SJSA1 (cell line): Measurements from ENCODE around the gene FRZB. TPM values are rescaled to one million over a fixed set of nuclear protein-coding genes. Genes with fewer than 3 reads are reported as not detected.
"Not testable (repeated sequence)": the region's sequence is repeated elsewhere in the genome, so short reads cannot be mapped to it uniquely, and the experiment has no call there.

Source experiments
- DNase-seq, 2 experiments: peaks; one replicate each; pipeline ENCODE4 v3.0.0-alpha.2; 2015 to 2020; ENCODE audit warnings: low spot score in 2 of 2, low read depth in 1 of 2
- H3K27ac ChIP-seq: fragments of 250-450 bp; sonication (Bioruptor Pico); 2 replicates; pipeline ENCODE4 v1.5.1; 2020; ENCODE audit warnings: mild to moderate bottlenecking, moderate library complexity
- H3K27me3 ChIP-seq: fragments of 250-450 bp; sonication (Bioruptor Pico); replicated peaks from 2 replicates; pipeline ENCODE4 v1.5.1; 2020; ENCODE audit warnings: mild to moderate bottlenecking, moderate library complexity
- H3K36me3 ChIP-seq: fragments of 250-450 bp; sonication (Bioruptor Pico); 2 replicates; pipeline ENCODE4 v1.5.1; 2020; ENCODE audit warnings: mild to moderate bottlenecking
- H3K4me1 ChIP-seq: fragments of 250-450 bp; sonication (Bioruptor Pico); replicated peaks from 2 replicates; pipeline ENCODE4 v1.6.1; 2021; ENCODE audit warnings: mild to moderate bottlenecking
- H3K4me3 ChIP-seq: fragments of 250-450 bp; sonication (Bioruptor Pico); 2 replicates; pipeline ENCODE4 v1.5.1; 2020; ENCODE audit warnings: mild to moderate bottlenecking
- H3K9me3 ChIP-seq: fragments of 250-450 bp; sonication (Bioruptor Pico); replicated peaks from 2 replicates; pipeline ENCODE4 v1.5.1; 2020; ENCODE audit warnings: mild to moderate bottlenecking
- total RNA-seq: library from RNA; depleted of rRNA; stranded (reverse); fragments of >200 nt; shearing (Covaris generic); gene quantifications from 2 replicates; pipeline ENCODE4 v1.2.3, GENCODE V29; 2014

Gene FRZB
- total RNA-seq, 1 experiment from 2014 or later, result 0.03 TPM

DNA sequence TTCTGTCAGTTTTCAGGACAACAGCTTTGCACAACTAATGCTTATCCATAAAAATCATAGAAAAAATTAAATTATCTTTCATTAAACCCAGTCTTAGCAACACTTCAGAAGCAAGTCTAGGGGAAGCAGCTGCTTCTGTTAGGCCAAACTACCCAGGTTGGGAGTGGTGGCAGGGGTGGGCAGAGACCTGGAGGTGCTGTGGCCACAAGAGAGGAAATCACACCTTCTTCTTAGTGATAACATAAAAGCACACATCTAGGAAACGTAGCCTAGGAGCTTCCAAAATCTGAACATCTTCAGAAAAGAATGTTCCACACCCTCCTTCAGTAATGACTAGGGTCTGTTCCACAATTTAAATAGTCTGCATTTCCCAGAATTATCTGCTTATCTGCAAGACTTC, 32.3 kb upstream of the FRZB start:
- H3K4me3 ChIP-seq, result no peak overlapping the region
- H3K27me3 ChIP-seq, result no peaks in the 10 kb centered on the region
- 0 out of 2 replicates have a peak, but pooled peaks cover 2% of the 10 kb centered on the region for H3K9me3 ChIP-seq
- no peak for DNase-seq
- no peak overlapping the region for H3K27ac ChIP-seq
- H3K4me1 ChIP-seq, result no peaks in the 10 kb centered on the region
- H3K36me3 ChIP-seq, result no peaks in the 10 kb centered on the region

- H3K4me3 ChIP-seq, result no peak overlapping the region
- DNase-seq, result no peak
- no peaks in the 10 kb centered on the region for H3K4me1 ChIP-seq
- no peaks in the 10 kb centered on the region for H3K36me3 ChIP-seq
- H3K9me3 ChIP-seq, result 0 out of 2 replicates have a peak, but pooled peaks cover 2% of the 10 kb centered on the region
- H3K27me3 ChIP-seq, result no peaks in the 10 kb centered on the region
- no peak overlapping the region for H3K27ac ChIP-seq
Measured at GRCh38 chr2:182897137-182897536, 30.7 kb upstream of the FRZB start.

GRCh38 chr2:182895798-182896197, 29.4 kb upstream of the FRZB start:
- no peaks in the 10 kb centered on the region for H3K4me1 ChIP-seq
- no peak overlapping the region for H3K27ac ChIP-seq
- H3K4me3 ChIP-seq, result no peak overlapping the region
- H3K27me3 ChIP-seq, result no peaks in the 10 kb centered on the region
- 0 out of 2 replicates have a peak, but pooled peaks cover 2% of the 10 kb centered on the region for H3K9me3 ChIP-seq
- no peak for DNase-seq
- H3K36me3 ChIP-seq, result no peaks in the 10 kb centered on the region

DNA sequence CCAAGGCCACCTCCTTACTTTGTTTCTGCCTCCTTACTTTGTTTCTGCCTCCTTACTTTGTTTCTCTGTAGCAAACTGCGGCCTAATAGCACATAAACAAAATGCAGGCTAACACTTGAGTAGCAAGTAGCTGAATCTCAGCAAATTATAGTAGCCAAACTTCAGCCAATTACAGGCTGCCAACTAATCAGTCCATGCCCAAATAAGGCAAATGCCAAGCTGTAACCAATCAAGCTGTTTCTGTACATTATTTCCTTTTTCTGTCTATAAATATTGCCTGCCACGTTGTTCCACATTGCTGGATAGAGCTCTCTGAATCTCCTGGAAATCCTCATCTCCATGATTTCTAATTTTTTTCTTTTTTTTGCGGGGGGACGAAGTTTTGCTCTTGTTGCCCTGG, 28.7 kb upstream of the FRZB start:
- Histone ChIP-seq H3K36me3 (no peaks in the 10 kb centered on the region), H3K27me3 (no peaks in the 10 kb centered on the region), H3K27ac (no peak overlapping the region), H3K4me3 (no peak overlapping the region), H3K4me1 (no peaks in the 10 kb centered on the region), H3K9me3 (0 out of 2 replicates have a peak, but pooled peaks cover 2% of the 10 kb centered on the region)
- DNase-seq, result no peak

GRCh38 chr2:182894174-182894573, 27.7 kb upstream of the FRZB start:
- Histone ChIP-seq H3K4me1 (no peaks in the 10 kb centered on the region), H3K36me3 (no peaks in the 10 kb centered on the region), H3K27me3 (no peaks in the 10 kb centered on the region), H3K4me3 (no peak overlapping the region), H3K27ac (no peak overlapping the region), H3K9me3 (0 out of 2 replicates have a peak, but pooled peaks cover 2% of the 10 kb centered on the region)
- DNase-seq, result no peak

- H3K27ac ChIP-seq, result no peak overlapping the region
- no peaks in the 10 kb centered on the region for H3K36me3 ChIP-seq
- 0 out of 2 replicates have a peak, but pooled peaks cover 2% of the 10 kb centered on the region for H3K9me3 ChIP-seq
- no peaks in the 10 kb centered on the region for H3K27me3 ChIP-seq
- no peaks in the 10 kb centered on the region for H3K4me1 ChIP-seq
- no peak for DNase-seq
- H3K4me3 ChIP-seq, result no peak overlapping the region
Measured at GRCh38 chr2:182893666-182894065, 27.2 kb upstream of the FRZB start.

GRCh38 chr2:182893035-182893434, 26.6 kb upstream of the FRZB start:
- not testable (repeated sequence) for H3K4me1 ChIP-seq, DNase-seq, H3K27me3 ChIP-seq, H3K4me3 ChIP-seq, H3K36me3 ChIP-seq, H3K27ac ChIP-seq, H3K9me3 ChIP-seq

DNA sequence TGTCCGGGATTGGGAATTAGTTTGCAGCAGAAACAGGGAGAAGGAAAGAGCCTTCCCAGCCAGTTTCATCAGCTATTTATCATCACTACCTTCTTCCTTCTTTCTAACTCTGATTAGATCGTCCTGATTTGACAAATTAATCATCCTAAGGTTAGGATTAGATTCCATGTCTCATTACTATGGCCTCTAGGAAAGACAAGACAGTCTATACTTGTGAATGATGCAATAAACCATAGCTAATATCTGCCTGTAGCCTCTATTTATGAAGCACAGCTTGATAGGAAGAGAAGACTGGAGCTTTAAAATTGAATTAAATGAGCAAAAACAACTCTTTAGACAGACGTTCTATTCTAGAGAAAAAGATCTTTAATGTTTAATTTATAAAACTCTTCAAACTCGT, 25.2 kb upstream of the FRZB start:
- Histone ChIP-seq H3K4me3 (no peak overlapping the region), H3K27ac (no peak overlapping the region), H3K27me3 (no peaks in the 10 kb centered on the region), H3K36me3 (no peaks in the 10 kb centered on the region), H3K4me1 (no peaks in the 10 kb centered on the region), H3K9me3 (0 out of 2 replicates have a peak, but pooled peaks cover under 1% of the 10 kb centered on the region)
- no peak for DNase-seq

DNA sequence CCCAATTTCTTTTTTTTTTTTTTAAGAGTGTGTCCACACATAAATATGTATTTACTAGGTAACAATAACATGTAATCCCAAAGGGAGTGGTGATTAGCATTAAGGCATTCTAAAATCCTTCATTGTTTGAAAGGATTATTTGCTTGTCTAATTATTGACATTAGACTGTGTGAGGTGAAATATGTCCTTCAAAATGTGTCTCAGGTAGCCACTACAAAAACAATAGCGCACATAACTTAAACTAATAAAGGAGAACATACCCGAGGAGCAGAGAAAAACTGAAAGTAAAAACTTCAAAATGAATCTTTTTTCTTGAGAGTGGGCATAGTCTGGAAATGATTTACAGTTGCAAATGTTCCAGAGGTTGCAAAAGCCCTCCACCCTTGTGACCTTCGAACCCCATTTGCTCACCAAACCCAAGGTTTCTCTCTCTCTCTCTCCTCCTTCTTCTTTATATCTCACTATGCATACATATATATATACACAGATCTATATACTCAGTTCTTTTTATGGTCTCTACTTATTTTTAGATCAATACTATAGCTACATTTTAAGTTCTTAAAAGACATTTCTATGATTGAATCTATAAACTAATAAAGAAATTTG, 24.4 kb upstream of the FRZB start:
- Histone ChIP-seq H3K27me3 (no peaks in the 10 kb centered on the region), H3K4me3 (no peak overlapping the region), H3K27ac (no peak overlapping the region), H3K9me3 (no peaks in the 10 kb centered on the region), H3K36me3 (no peaks in the 10 kb centered on the region), H3K4me1 (no peaks in the 10 kb centered on the region)
- no peak for DNase-seq

DNA sequence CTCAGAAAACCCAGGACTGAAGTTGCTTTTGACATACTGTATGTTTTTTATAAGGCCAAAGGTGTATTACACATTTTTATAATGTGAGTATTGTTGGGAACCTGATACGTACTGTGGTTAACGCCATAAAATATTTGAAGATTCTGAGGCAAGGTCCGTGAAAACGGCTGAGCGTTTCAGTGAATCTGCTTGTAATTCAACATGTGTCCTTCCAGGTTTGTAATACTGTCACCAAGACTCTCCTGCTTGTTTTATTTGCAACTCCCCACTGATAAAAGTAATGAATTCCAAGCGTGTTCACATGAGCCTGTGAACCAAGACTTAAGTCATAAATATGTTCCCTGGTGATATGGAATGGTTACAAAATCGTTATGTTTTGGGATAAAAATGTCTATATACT, 23.9 kb upstream of the FRZB start:
- DNase-seq, result no peak

GRCh38 chr2:182887753-182888415, 21.4 kb upstream of the FRZB start:
- no peak for DNase-seq

More for the DNA sequence above, 23.9 kb upstream of the FRZB start:
- H3K27ac ChIP-seq, result no peak overlapping the region
- no peaks in the 10 kb centered on the region for H3K9me3 ChIP-seq
- no peaks in the 10 kb centered on the region for H3K36me3 ChIP-seq
- no peak overlapping the region for H3K4me3 ChIP-seq
- no peaks in the 10 kb centered on the region for H3K4me1 ChIP-seq
- no peaks in the 10 kb centered on the region for H3K27me3 ChIP-seq

GRCh38 chr2:182887093-182887492, 20.7 kb upstream of the FRZB start:
- H3K36me3 ChIP-seq, result no peaks in the 10 kb centered on the region
- no peaks in the 10 kb centered on the region for H3K4me1 ChIP-seq
- H3K27ac ChIP-seq, result no peak overlapping the region
- DNase-seq, result no peak
- H3K27me3 ChIP-seq, result no peaks in the 10 kb centered on the region
- H3K4me3 ChIP-seq, result no peak overlapping the region
- no peaks in the 10 kb centered on the region for H3K9me3 ChIP-seq

More at GRCh38 chr2:182887753-182888415, 21.4 kb upstream of the FRZB start:
- Histone ChIP-seq H3K36me3 (no peaks in the 10 kb centered on the region), H3K9me3 (no peaks in the 10 kb centered on the region), H3K4me1 (no peaks in the 10 kb centered on the region), H3K4me3 (no peak overlapping the region), H3K27me3 (no peaks in the 10 kb centered on the region), H3K27ac (no peak overlapping the region)

DNA sequence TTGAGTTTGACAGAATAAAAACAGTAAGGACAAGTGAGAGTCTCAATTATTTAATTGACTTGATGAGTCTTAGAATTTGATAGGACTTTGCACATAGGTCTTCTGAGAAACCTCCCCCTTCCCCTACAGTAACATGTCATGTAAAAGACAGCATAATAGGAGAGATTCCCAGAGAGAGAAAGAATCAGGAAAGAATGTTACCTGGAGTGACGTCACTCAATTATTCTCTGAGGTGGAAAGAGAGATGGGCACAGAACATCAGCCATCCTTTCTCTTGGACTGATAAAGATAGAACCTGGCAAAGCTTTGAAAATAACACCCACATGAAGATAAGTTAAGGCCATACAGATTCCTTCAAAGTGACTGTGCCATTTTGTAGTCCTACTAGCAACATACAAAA, 19.3 kb upstream of the FRZB start:
- Histone ChIP-seq H3K9me3 (no peaks in the 10 kb centered on the region), H3K36me3 (no peaks in the 10 kb centered on the region), H3K4me1 (no peaks in the 10 kb centered on the region), H3K27ac (no peak overlapping the region), H3K4me3 (no peak overlapping the region), H3K27me3 (no peaks in the 10 kb centered on the region)
- DNase-seq, result no peak

DNA sequence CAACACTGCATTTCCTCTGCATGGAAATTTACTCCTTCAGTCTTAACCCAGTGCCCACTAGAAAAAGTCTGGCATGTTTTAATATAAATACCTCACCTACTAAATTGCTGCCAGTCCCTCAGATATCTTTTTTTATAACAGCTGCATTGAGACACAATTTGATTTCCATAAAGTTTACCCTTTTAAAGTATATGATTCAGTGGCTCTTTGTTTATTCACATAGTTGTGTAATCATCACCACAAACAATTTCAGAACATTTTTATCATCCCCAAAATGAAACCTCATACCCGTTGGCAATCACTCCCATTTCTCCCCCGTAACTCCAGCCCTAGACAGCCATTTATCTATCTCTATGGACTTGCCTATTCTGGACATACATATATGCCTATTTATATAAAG, 17.0 kb upstream of the FRZB start:
- Histone ChIP-seq H3K4me3 (no peak overlapping the region), H3K4me1 (no peaks in the 10 kb centered on the region), H3K9me3 (no peaks in the 10 kb centered on the region), H3K36me3 (no peaks in the 10 kb centered on the region), H3K27ac (no peak overlapping the region), H3K27me3 (no peaks in the 10 kb centered on the region)
- no peak for DNase-seq
